ENCODE data around the gene NACC2.
"Not testable (repeated sequence)": the region's sequence is repeated elsewhere in the genome, so short reads cannot be mapped to it uniquely, and the experiment has no call there.

NACC2 gene

DNA sequence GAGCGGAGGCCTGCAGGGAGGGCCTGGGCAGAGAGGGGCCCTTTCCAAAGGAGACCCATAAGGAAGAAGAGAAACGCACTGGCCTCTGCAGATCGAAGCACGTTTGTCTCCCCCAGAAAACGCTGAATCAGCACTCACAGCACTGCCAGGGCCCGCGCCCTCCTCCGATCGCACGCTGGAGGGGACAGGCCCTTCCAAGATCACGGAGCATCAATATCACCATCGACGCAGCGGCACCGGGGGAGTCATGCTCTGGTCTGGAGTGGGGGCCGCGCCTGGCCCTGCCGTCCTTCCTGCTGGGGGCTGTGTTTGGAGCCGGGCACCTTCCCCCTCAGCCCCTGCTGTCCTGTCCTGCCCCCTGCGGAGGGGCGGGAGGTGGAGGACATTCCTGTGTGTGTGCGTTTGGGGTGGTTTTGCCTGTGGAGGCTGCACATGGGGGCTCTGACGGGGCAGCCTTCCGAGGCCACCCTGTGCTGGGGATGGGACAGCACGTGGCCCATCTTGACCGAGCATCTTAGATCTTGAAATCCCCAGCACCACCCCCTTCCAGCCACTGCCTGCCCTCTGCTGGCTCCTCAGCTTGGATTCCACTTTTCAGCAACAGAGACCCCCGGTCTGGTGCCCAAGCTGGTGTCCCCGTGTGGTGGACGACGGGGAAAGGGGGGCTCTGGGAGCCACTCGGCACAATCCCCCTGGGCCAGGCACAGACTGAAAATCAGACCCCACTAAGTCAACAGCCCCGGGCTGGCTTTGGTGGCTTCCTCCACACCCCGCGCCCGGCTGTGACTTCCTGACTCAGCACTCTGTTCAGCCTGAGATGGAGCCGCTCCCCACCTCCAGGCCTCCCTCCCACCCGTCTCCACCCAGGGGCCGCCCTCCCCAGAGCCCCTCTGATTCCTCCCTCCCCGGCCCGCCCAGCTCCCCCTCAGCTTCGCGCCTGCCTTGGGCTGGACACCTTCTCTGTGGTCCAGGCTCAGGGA is 15.3 kb upstream of the NACC2 start:
- no peak for DNase-seq (ENCODE audit: low spot score)

DNA sequence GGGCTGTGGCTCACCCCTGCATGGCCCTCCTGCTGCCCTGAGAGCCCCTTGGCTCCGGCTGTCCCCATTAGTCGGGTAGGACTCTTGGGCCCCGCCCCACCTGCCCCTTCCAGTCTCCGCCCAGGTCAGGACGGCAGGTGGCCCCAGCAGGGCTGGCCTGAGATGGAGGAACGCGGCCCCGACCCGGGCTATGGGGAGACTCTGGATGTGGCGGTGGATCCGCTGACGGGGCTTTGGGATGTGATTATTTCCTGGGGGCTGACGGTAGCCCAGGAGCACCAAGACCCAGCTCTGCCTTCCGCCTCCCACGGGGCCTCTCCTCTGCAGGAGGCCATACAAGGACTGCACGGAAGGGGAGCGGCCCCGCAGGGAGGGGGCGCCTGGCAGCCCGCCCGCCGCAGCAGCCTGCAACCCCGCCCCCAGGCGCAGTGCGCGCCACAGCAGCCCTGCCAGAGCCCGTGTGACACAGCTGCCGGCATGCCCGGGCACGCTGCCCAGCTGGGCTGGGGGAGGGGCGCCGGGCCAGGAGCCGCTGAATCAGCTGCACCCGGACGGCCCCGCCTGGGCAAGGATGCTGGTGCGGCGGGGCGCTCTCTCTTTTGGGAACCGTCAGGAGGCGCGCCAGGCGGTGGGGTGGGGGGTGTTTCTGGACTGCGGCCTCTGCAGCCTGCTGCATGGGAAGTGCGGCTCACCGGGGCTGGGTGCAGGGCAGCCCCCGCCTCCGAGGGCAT is 14.4 kb upstream of the NACC2 start:
- DNase-seq (ENCODE audit: low spot score): peak; percentile 79

DNA sequence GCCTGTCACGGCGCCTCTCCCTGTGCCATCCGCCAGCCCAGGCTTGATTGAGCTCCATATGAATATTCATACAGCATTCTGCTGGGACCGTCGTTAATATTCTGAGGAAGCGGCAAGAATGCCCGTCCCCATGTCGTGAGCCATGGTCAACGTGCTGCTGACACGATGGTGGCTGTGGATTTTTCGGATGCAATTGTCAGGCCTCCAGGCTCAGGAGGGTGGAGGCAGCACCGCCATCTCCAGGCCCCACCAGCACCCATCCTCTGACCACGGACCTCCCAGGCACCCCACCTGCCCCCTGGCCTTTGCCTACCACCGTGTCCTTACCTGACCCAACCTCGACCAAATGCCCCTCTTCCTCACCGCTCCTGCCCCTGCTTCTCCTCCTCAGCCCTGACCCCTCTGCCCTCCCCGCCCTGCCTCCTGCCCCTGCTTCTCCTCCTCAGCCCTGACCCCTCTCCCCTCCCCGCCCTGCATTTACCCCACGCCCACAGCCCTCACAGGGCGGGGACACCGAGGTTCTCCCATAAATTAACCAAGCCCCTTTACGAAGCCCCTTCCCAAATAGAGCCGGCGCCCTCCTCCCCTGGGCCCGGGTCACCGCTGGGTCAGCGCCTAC is 13.7 kb upstream of the NACC2 start:
- no peak for DNase-seq (ENCODE audit: low spot score)

DNA sequence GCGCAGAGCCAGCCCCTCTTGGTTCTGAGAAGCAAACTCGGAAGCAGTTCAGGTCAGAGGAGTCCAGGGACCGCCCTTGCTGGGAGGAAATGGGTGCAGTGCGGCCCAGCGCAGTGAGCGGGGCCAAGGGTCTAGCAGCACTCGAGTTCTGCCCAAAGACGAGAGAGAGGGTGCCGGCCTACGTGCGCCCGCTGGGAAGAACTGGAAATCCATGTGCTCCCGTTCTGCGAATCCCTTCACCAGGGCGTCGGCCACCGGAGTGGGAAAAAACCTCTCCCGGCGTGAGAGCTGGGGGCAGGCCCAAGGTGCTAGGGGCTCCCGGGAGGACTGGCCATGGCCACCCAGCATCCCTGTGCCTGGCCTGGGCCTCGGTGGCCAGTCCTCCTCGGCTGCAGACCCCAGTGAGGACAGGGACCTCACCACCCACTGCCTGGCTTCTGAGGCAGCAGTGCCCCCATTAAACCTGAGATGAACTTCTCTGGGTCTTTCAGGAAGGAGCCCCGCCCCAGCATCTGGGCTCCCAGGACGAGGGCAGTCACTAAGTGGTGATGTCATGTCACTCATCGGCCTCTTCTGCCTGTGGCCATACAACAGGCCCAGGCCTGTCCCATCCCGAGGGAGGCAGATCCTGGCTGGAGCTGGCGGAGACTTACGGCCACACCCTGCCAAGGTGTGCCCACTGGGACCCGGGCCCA is 13.0 kb upstream of the NACC2 start:
- no peak for DNase-seq (ENCODE audit: low spot score)

DNA sequence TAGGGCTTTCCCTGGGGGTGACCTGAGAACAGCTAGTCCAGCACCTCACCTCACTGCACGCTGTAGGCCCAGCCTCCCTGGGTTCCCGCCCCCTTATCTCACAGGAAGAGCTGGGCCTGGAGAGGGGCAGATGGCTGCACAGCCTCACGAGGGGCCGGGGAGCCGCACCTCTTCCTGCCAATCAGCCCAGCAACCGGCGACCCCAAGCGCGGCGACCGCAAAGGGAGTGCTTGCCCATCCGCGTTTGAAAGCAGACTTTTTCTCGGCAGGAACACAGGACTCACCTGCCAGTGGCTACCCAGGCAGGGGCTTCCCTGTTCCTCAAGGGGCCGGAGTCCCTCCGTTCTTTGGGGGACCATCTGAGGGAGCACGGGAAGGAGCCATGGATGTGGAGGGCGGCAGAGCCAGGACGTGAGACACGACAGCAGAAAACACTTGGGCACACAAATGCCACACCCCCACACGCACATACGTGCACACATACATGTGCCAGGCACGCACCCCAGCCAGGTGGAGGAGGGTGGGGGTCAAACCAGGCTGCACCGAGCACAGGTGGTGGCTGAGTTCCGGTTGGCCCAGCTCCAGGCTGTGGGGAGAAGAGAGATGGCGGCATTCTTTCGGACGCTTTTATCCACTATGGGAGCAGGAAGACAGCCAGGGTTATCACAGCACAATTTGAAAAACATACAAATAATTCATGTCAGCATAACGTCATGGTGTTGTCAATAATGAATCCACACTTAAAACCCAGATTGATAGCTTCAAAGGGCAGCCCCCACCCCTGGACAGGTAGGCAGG is 12.3 kb upstream of the NACC2 start:
- no peak for DNase-seq (ENCODE audit: low spot score)

DNA sequence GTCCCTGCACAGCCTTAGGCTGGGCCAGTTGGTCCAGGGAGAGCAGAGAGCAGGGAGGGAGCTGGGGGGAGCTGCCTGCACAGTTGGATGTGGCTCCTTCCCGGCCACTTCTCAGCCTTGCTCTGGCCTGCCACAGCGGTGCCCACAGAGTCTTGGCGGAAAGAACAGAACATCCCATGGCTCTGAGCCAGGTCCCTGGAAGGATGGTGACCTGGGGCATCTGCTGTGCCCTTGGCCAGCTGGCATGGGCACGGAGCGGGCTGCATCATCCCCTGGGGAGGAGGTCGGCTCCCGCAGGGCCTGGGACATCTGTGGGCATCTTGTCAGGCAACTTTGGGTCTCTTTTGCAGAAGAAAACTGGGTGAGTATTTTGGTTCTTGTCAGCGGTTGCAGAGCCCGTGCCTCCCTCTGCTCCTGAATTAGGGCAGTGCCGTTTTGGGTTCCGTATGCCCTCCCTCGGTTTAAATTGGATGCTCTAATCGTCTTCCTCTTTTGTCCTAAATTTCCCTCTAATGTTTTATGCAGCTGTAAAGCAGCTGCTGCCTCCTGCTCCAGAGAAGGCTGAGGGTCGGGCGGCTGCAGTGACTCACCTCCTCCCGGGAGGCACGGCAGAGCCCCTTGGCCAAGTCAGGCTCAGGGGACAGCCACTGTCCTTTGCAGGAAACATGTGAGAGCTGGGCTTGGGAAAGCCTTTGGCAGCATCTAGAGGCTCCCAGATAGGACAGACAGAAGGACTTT is 10.5 kb upstream of the NACC2 start:
- DNase-seq (ENCODE audit: low spot score): no peak

DNA sequence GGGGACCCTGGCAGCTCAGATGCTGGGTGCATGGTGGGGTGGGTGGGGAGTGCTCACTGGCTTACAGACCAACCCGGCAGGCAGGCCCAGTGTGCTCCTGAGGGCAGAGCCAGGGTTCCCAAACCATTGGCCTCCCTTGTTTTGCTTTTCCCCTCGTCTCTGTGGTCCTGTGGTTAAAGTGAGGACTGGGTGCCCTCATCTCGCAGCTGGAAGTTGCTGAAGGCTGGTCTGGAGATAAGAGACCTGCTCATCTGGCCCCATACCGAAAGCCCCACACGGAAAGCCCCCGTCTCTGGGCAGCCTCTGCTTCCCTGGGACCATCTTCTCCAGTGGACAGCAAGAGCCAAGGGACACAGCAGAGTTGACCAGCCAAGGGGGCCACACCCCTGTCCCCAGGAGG is 9.8 kb upstream of the NACC2 start:
- DNase-seq (ENCODE audit: low spot score): no peak

DNA sequence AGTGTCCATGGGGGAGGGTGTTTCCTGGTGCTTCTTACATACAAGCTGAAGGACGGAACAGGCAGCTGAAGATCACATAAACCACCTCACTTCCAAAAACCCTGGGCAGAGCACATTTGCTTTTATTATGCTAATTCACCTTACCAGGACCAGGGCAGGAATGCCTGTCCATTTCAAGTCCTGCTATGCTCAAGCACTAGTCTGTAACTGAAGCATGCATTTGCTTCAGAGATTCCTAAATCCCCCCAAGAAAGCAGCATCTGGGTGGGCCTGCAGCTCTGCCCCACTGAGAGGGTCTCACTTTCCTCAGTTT is 9.4 kb upstream of the NACC2 start:
- DNase-seq (ENCODE audit: low spot score): no peak

DNA sequence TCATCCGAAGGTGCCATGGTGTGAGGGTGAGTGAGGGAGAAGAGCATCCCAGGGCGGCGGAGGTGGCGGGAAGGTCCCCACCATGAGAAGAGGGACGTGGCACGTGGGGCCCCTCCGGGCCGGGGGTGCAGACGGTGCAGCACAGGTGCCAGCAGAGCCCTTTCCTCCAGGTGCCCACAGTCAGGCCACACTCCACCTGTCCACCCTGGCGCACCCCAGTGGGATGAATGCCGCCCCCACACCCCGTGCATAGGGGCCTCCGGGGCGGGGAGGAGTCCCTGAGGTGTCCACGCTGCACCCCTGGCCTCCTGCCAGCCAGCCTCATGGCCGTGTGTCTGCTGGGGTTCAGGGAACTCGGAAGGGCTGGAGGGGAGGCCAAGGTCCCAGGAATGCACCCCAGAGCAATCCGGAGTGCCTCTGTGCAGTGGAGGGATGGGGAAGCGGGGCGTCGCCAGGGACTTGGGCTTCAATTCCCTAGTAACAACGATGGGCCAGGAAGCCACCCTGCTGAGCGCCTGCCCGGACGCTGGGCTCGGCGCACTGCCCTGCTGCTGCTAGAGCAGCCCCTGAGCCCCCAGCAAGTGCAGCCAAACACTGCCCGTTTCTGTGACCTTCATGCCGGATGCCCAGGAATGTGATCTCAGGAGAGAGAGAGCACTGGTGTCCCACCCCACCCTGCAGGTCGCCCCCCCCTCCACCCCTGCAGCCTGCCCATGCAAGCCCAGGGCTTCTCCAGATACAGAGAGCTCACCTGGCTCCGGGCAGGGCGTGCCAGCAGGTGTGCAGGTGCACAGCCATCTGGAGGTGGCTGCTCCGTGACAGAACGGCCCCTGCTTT is 8.8 kb upstream of the NACC2 start:
- no peak for DNase-seq (ENCODE audit: low spot score)

DNA sequence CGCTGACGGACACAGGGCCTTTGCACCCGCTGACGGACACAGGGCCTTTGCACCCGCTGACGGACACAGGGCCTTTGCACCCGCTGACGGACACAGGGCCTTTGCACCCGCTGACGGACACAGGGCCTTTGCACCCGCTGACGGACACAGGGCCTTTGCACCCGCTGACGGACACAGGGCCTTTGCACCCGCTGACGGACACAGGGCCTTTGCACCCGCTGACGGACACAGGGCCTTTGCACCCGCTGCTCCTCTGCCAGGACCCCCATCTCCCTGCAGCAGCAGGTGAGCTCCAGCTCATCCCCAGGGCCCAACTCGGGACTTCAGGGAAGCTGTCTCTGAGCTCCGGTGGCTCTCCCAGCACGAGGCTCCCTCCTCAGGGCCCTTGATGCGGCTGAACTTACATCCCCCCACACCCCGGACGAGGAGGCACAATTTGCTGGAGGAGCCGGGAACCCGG is 6.6 kb upstream of the NACC2 start:
- DNase-seq (ENCODE audit: low spot score): not testable (repeated sequence)

DNA sequence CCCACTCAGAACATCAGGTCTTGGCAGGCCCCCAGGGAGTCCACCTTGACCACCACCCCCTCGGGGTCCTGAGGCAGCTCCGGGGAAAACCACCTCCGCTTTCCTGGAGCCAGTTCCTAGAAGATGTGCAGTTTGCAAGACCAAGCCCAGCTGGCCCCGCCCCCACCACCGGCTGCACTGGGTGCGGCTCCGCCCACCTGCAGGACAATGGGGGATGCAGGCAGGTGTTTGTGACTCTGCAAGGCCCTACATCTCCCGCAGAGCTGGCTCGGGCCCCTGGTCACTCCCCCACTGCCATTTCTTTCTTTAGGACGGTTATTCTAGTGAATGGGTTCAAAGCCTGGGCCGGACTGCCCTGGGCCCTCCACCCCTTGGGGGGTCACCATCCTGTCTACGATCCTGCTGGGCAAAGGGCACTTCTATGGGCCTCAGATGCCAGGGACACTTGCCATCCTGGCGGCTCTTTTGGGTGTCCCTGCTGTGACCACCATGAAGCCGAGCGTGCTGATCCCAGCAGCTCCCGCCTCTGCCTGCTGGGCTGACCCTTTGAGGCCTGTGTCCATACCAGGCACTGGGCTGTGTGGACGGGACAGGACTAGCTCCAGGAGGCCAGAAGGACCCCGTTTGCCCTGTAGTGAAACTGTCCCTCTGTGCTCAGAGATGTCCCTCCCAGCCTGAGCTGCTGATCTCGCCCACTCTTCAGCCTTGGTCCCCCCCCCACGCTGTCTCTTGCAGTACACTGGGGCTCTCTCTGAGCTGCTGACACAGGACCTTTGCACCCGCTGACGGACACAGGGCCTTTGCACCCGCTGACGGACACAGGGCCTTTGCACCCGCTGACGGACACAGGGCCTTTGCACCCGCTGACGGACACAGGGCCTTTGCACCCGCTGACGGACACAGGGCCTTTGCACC is 5.9 kb upstream of the NACC2 start:
- DNase-seq (ENCODE audit: low spot score): peak; percentile 59

DNA sequence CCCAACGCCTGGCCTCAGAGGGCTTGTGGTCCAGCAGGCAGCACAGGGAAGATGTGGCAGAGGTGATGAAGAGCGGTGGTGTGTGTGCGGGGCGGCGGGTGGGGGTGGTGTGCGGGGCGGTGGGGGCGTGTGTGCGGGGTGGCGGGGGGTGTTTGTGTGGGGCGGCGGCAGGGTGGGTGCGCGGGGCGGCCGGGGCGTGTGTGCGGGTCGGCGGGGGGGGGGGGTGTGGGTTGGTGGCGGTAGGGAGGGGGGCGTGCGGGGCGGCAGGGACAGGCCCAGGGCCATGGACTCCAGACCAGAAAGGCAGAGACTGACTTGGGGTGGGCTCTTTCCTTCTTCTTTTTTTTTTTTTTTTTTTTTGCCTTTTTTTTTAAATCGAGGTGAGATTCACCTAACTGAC is 4.5 kb upstream of the NACC2 start:
- no peak for DNase-seq (ENCODE audit: low spot score)

DNA sequence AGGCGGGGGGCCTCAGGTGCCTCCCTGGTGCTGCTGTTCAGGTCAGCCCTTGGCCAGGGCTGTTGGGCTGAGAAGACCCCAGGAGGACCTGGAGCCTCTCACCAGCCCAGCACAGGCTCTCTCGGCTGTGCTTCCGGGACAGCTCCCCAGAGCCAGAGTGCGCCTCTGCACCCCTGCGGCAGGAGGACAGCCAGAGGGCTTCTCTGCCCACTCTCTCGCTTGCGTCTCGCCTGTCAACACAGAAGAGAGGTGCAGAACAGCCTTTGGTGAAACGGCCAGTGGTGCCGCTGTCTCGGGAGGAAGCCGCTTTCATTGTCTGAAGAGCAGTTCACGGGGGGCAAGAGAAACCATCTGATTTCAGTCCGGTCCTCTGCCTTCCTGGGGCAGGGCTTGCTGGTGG is 3.8 kb upstream of the NACC2 start:
- no peak for DNase-seq (ENCODE audit: low spot score)

DNA sequence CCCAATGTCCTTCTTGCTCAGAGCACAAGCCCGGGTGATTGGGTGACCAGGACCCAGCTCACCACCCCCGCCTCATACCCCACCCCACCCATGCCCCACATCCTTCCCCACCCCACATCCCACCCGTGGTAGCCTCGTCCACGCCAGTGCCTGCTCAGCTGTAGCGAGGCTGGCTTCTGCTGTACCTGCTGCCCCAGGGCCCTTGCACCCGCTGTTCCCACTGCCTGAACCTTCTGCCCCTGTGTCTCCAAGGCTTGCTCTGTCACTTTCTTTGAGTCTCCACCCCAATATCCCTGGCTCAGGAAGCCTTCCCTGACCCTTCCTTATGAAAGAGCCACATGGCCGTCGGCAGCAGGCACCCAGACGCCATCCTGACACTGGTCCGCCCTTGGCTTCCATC is 3.1 kb upstream of the NACC2 start:
- DNase-seq (ENCODE audit: low spot score): no peak

DNA sequence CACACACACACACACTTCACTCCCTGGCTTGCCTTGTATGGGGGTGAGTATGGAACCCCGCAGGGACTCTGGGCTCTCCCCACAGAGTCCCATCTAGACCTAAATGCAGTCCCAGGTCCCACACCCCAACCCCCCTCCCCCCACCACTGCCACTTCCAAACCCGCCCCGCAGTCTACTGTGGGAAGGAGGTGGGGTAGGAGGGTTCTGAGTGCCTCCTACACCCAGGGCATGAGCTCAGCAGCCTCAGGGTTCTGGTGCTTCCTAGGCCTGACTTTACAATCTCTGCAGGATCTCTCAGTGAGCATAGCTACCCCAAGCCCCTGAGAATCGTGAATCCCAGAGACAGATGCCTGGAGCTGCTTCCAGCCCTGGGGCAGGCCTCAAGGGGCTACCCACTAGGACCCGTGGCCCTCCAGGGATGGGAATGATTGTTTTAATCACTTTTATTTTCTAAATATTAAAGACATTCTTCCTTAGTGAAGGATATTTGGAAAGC is 1.5 kb upstream of the NACC2 start:
- no peak for DNase-seq (ENCODE audit: low spot score)

DNA sequence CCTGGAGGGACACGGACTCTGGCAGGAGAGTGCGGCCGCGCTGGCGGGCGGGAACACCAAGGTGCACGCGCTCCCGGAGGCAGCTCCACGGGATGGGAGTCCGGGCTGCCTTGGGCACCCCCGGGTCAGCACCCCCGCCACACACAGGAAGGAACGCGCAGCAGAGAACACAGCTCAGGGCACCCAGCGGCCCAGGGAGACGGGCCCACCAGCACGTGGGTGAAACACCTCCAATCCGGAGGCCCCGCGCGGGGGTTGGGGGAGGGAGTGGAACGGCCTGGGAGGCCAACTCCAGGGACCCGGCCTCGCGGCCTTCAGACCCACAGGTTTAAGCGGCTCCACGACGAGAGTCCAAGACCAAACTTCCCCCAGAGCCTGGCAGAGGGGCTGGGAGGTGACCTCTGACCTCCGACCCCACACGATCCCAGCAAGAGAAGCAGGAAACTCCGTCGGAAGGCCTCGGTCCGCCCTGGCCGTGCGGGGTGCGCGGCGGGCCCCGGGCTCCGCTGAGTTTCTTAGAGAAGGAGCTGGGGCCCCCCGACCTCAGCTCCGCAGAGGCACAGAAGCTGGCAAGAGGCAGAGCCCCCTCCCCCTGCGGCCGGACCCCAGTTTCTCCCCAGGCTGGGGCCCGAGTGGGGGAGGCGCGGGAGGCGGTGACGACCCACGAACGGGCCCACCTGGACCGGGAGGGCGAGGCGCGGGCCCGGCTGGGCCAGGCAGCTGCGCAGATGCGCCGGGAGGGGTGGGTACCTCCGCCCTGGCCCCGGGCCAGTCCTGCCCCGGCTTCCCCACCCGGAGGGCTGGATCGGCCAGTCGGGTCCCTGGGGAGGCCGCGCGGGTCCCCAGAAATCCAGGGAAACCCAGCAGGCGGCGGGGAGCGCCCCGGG is 851 bp downstream of the NACC2 start:
- DNase-seq (ENCODE audit: low spot score): peak; percentile 94

DNA sequence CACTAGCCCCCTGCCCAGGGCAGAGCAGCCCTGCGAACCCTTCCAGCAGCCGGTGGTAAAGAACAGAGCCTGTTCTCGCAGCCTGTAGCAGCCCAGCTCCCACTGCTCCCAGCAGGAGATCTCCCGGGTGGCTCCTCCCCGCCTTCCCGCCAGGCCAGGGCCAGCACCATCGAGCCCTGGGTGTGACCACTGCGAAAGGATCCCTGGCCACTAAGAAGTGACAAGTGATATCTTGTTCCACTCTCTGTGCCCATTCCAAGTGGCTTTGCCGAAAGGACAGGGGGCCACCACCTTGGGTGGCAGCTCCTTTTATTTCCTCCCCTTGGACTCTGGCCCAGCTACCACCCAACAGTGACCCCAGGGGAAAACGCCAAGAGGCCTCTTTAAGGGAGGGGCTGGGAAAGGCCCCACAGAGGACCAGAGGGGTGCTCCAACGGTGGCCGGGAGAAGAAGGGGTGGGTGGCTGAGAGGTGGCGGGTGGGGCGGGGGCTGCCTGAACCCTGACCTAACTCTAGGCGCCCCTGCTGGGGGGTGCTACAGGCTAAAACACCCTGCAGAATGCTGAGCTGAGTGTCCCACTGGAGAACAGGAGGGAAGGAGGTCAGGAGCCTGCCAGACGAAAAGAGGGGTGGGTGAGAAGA is 1.6 kb downstream of the NACC2 start:
- peak; percentile 97 for DNase-seq (ENCODE audit: low spot score)
